B cell (primary cell): ENCODE measurements around the gene OCSTAMP.

Experiments
- CTCF ChIP-seq: fragments of 200-600 bp; IDR thresholded peaks from one replicate; pipeline ENCODE4 v1.8.0; 2022; ENCODE audit warnings: antibody characterized with exemption, mild to moderate bottlenecking
- EZH2 ChIP-seq: IDR thresholded peaks from 2 replicates; pipeline ENCODE4 v1.6.1; 2012; ENCODE audit warnings: borderline replicate concordance, low read depth, mild to moderate bottlenecking, moderate library complexity, low read length; ENCODE audit not compliant: insufficient read depth, poor library complexity, severe bottlenecking

- TF ChIP-seq CTCF = no peak
- TF ChIP-seq EZH2 = no peak
Measured at GRCh38 chr20:46555370-46555956, 5.0 kb upstream of the OCSTAMP start.
